KOPT-K1 (cell line): Measurements from ENCODE around the gene SLC6A2.

Experiments used
- H3K27ac ChIP-seq: fragments of 200-600 bp; sonication (generic); 2 replicates; pipeline ENCODE4 v1.5.1; 2016; ENCODE audit warnings: antibody characterized with exemption, mild to moderate bottlenecking, low read depth, low read length; ENCODE audit not compliant: poor library complexity, severe bottlenecking
- H3K36me3 ChIP-seq: fragments of 200-600 bp; sonication (generic); 2 replicates; pipeline ENCODE4 v1.5.1; 2017; ENCODE audit warnings: antibody characterized with exemption, mild to moderate bottlenecking, low read length, moderate library complexity; ENCODE audit not compliant: insufficient read depth
- H3K9me3 ChIP-seq: fragments of 200-600 bp; sonication (generic); 2 replicates; pipeline ENCODE4 v1.5.1; 2017; ENCODE audit warnings: antibody characterized with exemption, low read length, mild to moderate bottlenecking; ENCODE audit not compliant: insufficient read depth, poor library complexity, severe bottlenecking

The SLC6A2 gene

GRCh38 chr16:55682086-55682485 is 26.3 kb downstream of the SLC6A2 start:
- H3K9me3 ChIP-seq = no peaks in the 10 kb centered on the region
- H3K27ac ChIP-seq = no peak overlapping the region
- no peaks in the 10 kb centered on the region for H3K36me3 ChIP-seq

DNA sequence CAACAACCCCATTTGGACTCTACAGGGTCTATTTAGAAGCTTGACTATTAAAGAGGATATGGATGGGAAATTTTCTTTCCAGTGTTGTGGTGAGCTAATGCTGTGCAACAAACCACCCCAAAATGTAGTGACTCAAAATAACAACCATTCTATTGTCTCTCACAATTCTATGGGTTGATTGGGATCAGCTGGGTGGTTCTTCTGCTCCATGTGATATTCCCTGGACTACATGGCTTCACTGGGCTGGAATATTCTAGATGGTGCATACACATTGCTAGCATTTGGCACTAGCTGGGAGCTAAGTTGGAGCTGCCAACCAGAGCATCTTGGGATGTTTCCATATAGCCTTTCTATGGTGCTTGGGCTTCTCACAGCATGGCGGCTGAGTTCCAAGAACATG is 30.2 kb downstream of the SLC6A2 start:
- H3K36me3 ChIP-seq = no peaks in the 10 kb centered on the region
- H3K27ac ChIP-seq = no peak overlapping the region

GRCh38 chr16:55686671-55687070 is 30.9 kb downstream of the SLC6A2 start:
- no peaks in the 10 kb centered on the region for H3K9me3 ChIP-seq
- no peak overlapping the region for H3K27ac ChIP-seq
- H3K36me3 ChIP-seq = no peaks in the 10 kb centered on the region

More for the DNA sequence above, 30.2 kb downstream of the SLC6A2 start:
- H3K9me3 ChIP-seq = no peaks in the 10 kb centered on the region

DNA sequence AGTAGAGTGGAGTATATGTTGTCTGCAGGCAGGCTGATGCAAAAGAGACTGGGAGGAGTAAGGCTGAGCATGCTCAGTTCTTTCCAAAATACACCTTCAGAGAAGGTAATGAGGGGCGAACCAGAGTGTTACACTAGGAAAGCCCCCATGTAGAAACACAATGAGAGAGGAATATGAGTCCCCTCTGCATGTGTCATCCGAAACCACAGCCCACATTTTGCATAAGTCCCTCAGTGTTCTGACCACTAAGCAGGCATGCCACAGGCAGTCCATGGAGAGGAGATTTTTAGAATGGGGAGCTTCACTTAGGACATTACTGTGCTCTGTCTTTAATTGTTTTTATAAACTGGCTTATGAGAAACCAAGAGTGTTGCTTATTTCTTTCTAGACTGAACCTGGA is 32.0 kb downstream of the SLC6A2 start:
- no peaks in the 10 kb centered on the region for H3K9me3 ChIP-seq
- H3K27ac ChIP-seq = no peak overlapping the region
- H3K36me3 ChIP-seq = no peaks in the 10 kb centered on the region

GRCh38 chr16:55690841-55691240 is 35.1 kb downstream of the SLC6A2 start:
- no peaks in the 10 kb centered on the region for H3K9me3 ChIP-seq
- H3K36me3 ChIP-seq = no peaks in the 10 kb centered on the region
- no peak overlapping the region for H3K27ac ChIP-seq

GRCh38 chr16:55691771-55692170 is 36.0 kb downstream of the SLC6A2 start:
- H3K36me3 ChIP-seq = no peaks in the 10 kb centered on the region
- H3K27ac ChIP-seq = no peak overlapping the region
- no peaks in the 10 kb centered on the region for H3K9me3 ChIP-seq

DNA sequence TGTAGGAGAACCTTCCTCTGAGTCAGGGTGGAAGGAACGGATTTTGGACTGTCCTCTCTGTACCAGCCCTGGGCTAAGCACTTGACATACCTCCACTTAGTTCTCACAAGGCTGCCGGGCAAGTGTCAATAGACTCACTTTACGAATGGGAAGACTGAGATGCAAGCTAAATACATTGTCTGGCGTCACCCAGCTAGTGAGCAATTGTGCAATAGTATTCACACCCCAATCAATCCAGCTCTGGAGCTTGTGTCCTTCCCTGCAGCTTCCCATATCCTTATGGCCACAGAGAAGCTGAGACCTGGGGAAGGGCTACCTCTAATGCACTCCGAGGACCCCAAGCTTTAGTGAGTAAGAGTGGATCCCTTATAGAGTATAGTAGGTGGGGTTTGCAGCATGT is 39.8 kb downstream of the SLC6A2 start:
- Histone ChIP-seq H3K36me3 (no peaks in the 10 kb centered on the region), H3K27ac (no peak overlapping the region)

GRCh38 chr16:55697867-55698266 is 42.1 kb downstream of the SLC6A2 start:
- no peaks in the 10 kb centered on the region for H3K36me3 ChIP-seq
- H3K27ac ChIP-seq = no peak overlapping the region
- H3K9me3 ChIP-seq = no peaks in the 10 kb centered on the region

More for the DNA sequence above, 39.8 kb downstream of the SLC6A2 start:
- H3K9me3 ChIP-seq = no peaks in the 10 kb centered on the region

GRCh38 chr16:55698331-55698730 is 42.5 kb downstream of the SLC6A2 start:
- Histone ChIP-seq H3K27ac (no peak overlapping the region), H3K36me3 (no peaks in the 10 kb centered on the region), H3K9me3 (no peaks in the 10 kb centered on the region)

DNA sequence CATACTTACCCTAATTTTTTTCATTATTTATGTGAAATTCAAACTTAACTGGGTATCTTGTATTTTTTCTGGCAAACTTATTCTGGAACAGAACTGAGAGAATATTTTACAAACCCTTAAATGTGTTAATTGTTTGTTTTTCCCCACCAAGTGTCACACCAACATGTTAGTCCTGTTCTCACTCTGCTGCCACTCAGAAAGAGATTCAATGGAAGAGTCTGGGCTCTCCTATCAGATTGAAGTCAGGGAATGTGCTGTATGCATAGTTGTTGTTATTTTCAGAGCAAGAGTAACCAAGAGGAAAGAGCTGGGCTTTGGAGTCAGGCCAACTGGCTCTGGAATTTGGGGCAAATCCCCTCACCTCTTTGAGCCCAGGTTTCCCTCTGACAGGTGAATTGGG is 43.2 kb downstream of the SLC6A2 start:
- no peaks in the 10 kb centered on the region for H3K36me3 ChIP-seq

GRCh38 chr16:55699616-55700015 is 43.8 kb downstream of the SLC6A2 start:
- Histone ChIP-seq H3K36me3 (no peaks in the 10 kb centered on the region), H3K9me3 (no peaks in the 10 kb centered on the region), H3K27ac (no peak overlapping the region)

More for the DNA sequence above, 43.2 kb downstream of the SLC6A2 start:
- H3K9me3 ChIP-seq = no peaks in the 10 kb centered on the region
- H3K27ac ChIP-seq = no peak overlapping the region

DNA sequence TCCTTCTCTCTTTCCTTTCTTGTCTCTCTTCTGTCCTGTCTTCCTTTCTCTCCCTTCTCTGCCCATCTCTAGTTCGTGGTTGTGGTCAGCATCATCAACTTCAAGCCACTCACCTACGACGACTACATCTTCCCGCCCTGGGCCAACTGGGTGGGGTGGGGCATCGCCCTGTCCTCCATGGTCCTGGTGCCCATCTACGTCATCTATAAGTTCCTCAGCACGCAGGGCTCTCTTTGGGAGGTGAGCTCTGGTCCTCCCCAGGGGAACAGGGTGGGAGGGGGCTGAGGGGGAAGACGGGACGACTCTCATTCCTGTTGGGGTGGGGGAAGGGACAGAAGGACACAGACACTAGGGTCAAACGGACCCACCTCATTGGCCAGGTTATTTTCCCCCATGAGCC is 44.3 kb downstream of the SLC6A2 start:
- Histone ChIP-seq H3K36me3 (no peaks in the 10 kb centered on the region), H3K9me3 (no peaks in the 10 kb centered on the region), H3K27ac (no peak overlapping the region)

DNA sequence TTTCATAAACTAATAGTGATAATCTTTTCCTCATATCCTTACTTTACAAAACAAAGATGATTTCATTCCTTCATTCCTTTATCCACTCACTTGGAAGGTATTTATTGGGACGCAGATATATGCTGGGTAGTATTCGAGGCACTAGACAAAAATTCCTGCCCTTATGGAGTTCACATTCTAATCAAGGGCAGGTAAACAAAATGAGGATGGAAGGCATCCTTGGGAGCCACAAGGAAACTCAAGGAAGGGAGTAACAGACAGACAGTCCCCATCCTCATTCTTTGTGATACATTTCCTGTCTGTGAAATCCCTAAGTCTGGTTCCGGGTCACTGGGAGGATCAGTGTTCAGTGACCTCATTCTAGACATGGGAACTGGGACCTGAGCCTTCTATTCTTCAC is 45.2 kb downstream of the SLC6A2 start:
- Histone ChIP-seq H3K27ac (no peak overlapping the region), H3K9me3 (no peaks in the 10 kb centered on the region), H3K36me3 (no peaks in the 10 kb centered on the region)

GRCh38 chr16:55701442-55702319 is 45.9 kb downstream of the SLC6A2 start:
- no peaks in the 10 kb centered on the region for H3K9me3 ChIP-seq
- no peak overlapping the region for H3K27ac ChIP-seq
- no peaks in the 10 kb centered on the region for H3K36me3 ChIP-seq

DNA sequence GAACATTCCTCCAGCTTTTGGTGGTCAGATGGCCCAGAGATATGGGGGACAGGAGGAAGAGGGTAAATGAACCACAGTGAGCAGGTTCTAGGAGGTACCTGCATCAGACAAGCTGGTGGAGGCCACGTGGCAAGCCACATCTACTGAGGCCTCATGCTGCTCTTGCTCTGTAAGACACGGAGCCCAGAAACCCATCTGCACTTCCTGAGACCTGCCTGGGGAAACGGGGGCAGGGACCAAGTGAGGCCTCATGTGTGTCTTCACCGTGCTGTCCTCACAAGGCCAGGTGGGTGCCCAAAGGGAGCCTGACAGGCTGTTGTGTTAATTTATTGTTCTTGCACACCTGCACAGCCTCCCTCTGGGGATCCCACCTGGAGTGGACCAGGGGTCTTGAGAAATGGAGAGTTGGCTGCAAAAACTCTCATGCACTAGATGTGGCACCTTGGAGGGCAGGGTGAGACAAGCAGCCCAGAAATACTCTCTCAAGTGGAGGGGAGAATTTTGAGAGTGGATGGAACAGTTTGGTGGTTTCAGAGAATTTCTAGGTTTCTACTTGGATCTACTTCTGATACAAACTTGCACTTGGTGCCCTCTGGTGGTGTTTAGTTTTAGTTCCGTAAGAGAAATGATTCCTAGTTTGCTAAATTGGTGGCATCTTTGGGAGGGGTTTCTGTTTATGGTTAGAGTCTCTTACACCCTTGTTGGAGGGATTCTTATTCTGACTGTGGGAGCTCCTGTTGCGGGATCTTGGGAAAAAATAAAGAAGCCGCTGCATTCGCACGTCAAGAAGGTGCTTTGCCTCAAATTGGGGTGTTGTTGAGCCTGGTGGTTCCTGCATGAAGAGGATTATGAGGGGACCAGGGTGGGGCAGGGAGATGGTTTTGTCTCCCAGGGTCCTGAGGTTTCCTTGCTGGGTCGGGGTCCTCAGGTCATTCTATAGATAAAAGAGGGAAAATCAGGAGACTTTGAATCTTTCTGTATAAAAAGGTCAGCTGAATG is 47.5 kb downstream of the SLC6A2 start:
- no peaks in the 10 kb centered on the region for H3K9me3 ChIP-seq
- no peaks in the 10 kb centered on the region for H3K36me3 ChIP-seq
- H3K27ac ChIP-seq = no peak overlapping the region
